OCI-LY1 (cell line): ENCODE data around the gene CGB5.

ENCODE experiments used
- EZH2 ChIP-seq: fragments of 200-600 bp; sonication (generic), shearing (Covaris generic); IDR thresholded peaks from 2 replicates; pipeline ENCODE4 v1.8.0; 2017; ENCODE audit warnings: borderline replicate concordance, mixed run types, mild to moderate bottlenecking, antibody characterized with exemption, low read length, moderate library complexity, mixed read lengths
- TF ChIP-seq, protein P1 (sequence below): fragments of 200-600 bp; sonication (generic), shearing (Covaris generic); IDR thresholded peaks from 2 replicates; pipeline ENCODE4 v1.5.1; 2017; ENCODE audit warnings: mild to moderate bottlenecking, antibody characterized with exemption, low read length, moderate library complexity, mixed read lengths

DNA sequence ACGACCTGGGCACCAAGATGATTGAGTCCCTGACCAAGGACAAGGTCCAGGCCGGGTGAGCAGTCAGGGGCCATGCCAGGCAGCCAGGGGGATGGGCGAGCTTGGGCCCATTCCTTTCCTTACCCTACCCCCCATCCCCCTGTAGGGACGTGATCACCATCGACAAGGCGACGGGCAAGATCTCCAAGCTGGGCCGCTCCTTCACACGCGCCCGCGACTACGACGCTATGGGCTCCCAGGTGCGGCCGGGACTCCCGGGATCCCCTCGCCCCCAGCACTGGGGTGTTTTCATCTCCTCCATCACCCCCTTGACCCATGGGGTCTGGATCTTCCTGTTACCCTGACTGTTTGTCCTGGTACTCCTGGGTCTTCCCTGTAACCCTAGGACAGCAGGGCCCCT, 33.8 kb upstream of the CGB5 start:
- TF ChIP-seq, protein P1, sequence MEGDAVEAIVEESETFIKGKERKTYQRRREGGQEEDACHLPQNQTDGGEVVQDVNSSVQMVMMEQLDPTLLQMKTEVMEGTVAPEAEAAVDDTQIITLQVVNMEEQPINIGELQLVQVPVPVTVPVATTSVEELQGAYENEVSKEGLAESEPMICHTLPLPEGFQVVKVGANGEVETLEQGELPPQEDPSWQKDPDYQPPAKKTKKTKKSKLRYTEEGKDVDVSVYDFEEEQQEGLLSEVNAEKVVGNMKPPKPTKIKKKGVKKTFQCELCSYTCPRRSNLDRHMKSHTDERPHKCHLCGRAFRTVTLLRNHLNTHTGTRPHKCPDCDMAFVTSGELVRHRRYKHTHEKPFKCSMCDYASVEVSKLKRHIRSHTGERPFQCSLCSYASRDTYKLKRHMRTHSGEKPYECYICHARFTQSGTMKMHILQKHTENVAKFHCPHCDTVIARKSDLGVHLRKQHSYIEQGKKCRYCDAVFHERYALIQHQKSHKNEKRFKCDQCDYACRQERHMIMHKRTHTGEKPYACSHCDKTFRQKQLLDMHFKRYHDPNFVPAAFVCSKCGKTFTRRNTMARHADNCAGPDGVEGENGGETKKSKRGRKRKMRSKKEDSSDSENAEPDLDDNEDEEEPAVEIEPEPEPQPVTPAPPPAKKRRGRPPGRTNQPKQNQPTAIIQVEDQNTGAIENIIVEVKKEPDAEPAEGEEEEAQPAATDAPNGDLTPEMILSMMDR, result no peak
- no peak for TF ChIP-seq EZH2
